Measurements from ENCODE around the gene NACAD. TPM values are rescaled to one million over a fixed set of nuclear protein-coding genes. Genes with fewer than 3 reads are reported as not detected.

The NACAD gene
- 2.3 TPM for total RNA-seq
- 1 to 10 TPM; 4.4 to 7.9 (median 5.8) TPM for polyA plus RNA-seq (ENCODE audit: insufficient read depth in 1 of 8, insufficient read length in 8 of 8, low replicate concordance in 1 of 8)
- long read RNA-seq, donor 1: 0 reads
- long read RNA-seq, donor 2: 0 reads
- long read RNA-seq, donor 3: 0 reads
- long read RNA-seq, donor 4: 0 reads
- long read RNA-seq, donor 5: 0 reads
- long read RNA-seq, donor 6: 0 reads
- long read RNA-seq, donor 7: 0 reads
- long read RNA-seq, donor 8: 0 reads
- long read RNA-seq, donor 9: 0 reads
- long read RNA-seq, donor 10: 0 reads
- long read RNA-seq, donor 11: 0 reads

GRCh38 chr7:45088821-45089340 is at the start of gene NACAD:
Gene NACAD, minus strand, starts transcription at chr7:45088969. Its CDS starts 75 bp downstream, at chr7:45088894.
- DNase-seq: peak; percentile 77
- peak within 1 kb of the TSS; percentile 20 for H3K27ac ChIP-seq (ENCODE audit: low read length)
- H3K9me3 ChIP-seq (replicated peaks; ENCODE audit: control insufficient read depth, low read depth, low read length): no peaks in the 10 kb centered on the region
- peaks cover 16% of the 10 kb centered on the region for H3K4me1 ChIP-seq (ENCODE audit: control insufficient read depth, insufficient read depth, low read length)
- H3K36me3 ChIP-seq (ENCODE audit: control insufficient read depth, insufficient read depth, low read length): no peaks in the 10 kb centered on the region
- WGBS (ENCODE audit: insufficient coverage): under 1% methylated on average over 19 of the region's 50 CpGs
- peaks cover 12% of the 10 kb centered on the region for H3K27me3 ChIP-seq (ENCODE audit: control insufficient read depth, insufficient read depth, low read length)
- H3K4me3 ChIP-seq (ENCODE audit: low read length): peak within 1 kb of the TSS; percentile 61

- H3K4me1 ChIP-seq (ENCODE audit: control insufficient read depth, insufficient read depth, low read length): no peaks in the 10 kb centered on the region
- DNase-seq: peak; percentile 80
- no peaks in the 10 kb centered on the region for H3K36me3 ChIP-seq (ENCODE audit: control insufficient read depth, insufficient read depth, low read length)
- WGBS (ENCODE audit: insufficient coverage): 8% methylated on average over 5 of the region's 9 CpGs
- H3K27me3 ChIP-seq (ENCODE audit: control insufficient read depth, insufficient read depth, low read length): no peaks in the 10 kb centered on the region
- H3K9me3 ChIP-seq (replicated peaks; ENCODE audit: control insufficient read depth, low read depth, low read length): no peaks in the 10 kb centered on the region
- H3K27ac ChIP-seq (ENCODE audit: low read length): no peak overlapping the region
- H3K4me3 ChIP-seq (ENCODE audit: low read length): no peak overlapping the region
These were observed 47.6 kb upstream of the NACAD start for GRCh38 chr7:45136106-45137060.

- Histone ChIP-seq H3K4me3 (ENCODE audit: low read length) (no peak overlapping the region), H3K36me3 (ENCODE audit: control insufficient read depth, insufficient read depth, low read length) (no peaks in the 10 kb centered on the region), H3K9me3 (replicated peaks; ENCODE audit: control insufficient read depth, low read depth, low read length) (no peaks in the 10 kb centered on the region), H3K4me1 (ENCODE audit: control insufficient read depth, insufficient read depth, low read length) (no peaks in the 10 kb centered on the region), H3K27ac (ENCODE audit: low read length) (no peak overlapping the region), H3K27me3 (ENCODE audit: control insufficient read depth, insufficient read depth, low read length) (no peaks in the 10 kb centered on the region)
- WGBS (ENCODE audit: insufficient coverage): 94% methylated on average over 6 of the region's 7 CpGs
- DNase-seq: no peak
These were observed 45.1 kb upstream of the NACAD start for GRCh38 chr7:45133877-45134276.

- Histone ChIP-seq H3K9me3 (replicated peaks; ENCODE audit: control insufficient read depth, low read depth, low read length) (no peaks in the 10 kb centered on the region), H3K4me3 (ENCODE audit: low read length) (no peak overlapping the region), H3K4me1 (ENCODE audit: control insufficient read depth, insufficient read depth, low read length) (no peaks in the 10 kb centered on the region), H3K36me3 (ENCODE audit: control insufficient read depth, insufficient read depth, low read length) (no peaks in the 10 kb centered on the region), H3K27ac (ENCODE audit: low read length) (no peak overlapping the region), H3K27me3 (ENCODE audit: control insufficient read depth, insufficient read depth, low read length) (no peaks in the 10 kb centered on the region)
- DNase-seq: no peak
- 88% methylated on average over 4 of the region's 4 CpGs for WGBS (ENCODE audit: insufficient coverage)
These were observed 44.6 kb upstream of the NACAD start for GRCh38 chr7:45133352-45133751.

GRCh38 chr7:45132708-45133320 is 44.0 kb upstream of the NACAD start:
- H3K36me3 ChIP-seq (ENCODE audit: control insufficient read depth, insufficient read depth, low read length): no peaks in the 10 kb centered on the region
- H3K4me1 ChIP-seq (ENCODE audit: control insufficient read depth, insufficient read depth, low read length): no peaks in the 10 kb centered on the region
- H3K27me3 ChIP-seq (ENCODE audit: control insufficient read depth, insufficient read depth, low read length): no peaks in the 10 kb centered on the region
- H3K27ac ChIP-seq (ENCODE audit: low read length): no peak overlapping the region
- H3K4me3 ChIP-seq (ENCODE audit: low read length): no peak overlapping the region
- 54% methylated on average over 4 of the region's 8 CpGs for WGBS (ENCODE audit: insufficient coverage)
- no peak for DNase-seq
- H3K9me3 ChIP-seq (replicated peaks; ENCODE audit: control insufficient read depth, low read depth, low read length): no peaks in the 10 kb centered on the region

- Histone ChIP-seq H3K27ac (ENCODE audit: low read length) (no peak overlapping the region), H3K36me3 (ENCODE audit: control insufficient read depth, insufficient read depth, low read length) (no peaks in the 10 kb centered on the region), H3K27me3 (ENCODE audit: control insufficient read depth, insufficient read depth, low read length) (no peaks in the 10 kb centered on the region), H3K9me3 (replicated peaks; ENCODE audit: control insufficient read depth, low read depth, low read length) (no peaks in the 10 kb centered on the region), H3K4me3 (ENCODE audit: low read length) (no peak overlapping the region), H3K4me1 (ENCODE audit: control insufficient read depth, insufficient read depth, low read length) (no peaks in the 10 kb centered on the region)
- WGBS (ENCODE audit: insufficient coverage): 58% methylated on average over 4 of the region's 4 CpGs
- DNase-seq: no peak
These were observed 43.1 kb upstream of the NACAD start for GRCh38 chr7:45131891-45132290.

- Histone ChIP-seq H3K4me1 (ENCODE audit: control insufficient read depth, insufficient read depth, low read length) (peaks cover 4% of the 10 kb centered on the region), H3K27me3 (ENCODE audit: control insufficient read depth, insufficient read depth, low read length) (no peaks in the 10 kb centered on the region), H3K27ac (ENCODE audit: low read length) (no peak overlapping the region), H3K9me3 (replicated peaks; ENCODE audit: control insufficient read depth, low read depth, low read length) (no peaks in the 10 kb centered on the region), H3K36me3 (ENCODE audit: control insufficient read depth, insufficient read depth, low read length) (no peaks in the 10 kb centered on the region), H3K4me3 (ENCODE audit: low read length) (no peak overlapping the region)
- DNase-seq: no peak
- WGBS (ENCODE audit: insufficient coverage): 82% methylated on average over 4 of the region's 9 CpGs
These were observed 42.1 kb upstream of the NACAD start for GRCh38 chr7:45130910-45131309.

- Histone ChIP-seq H3K27me3 (ENCODE audit: control insufficient read depth, insufficient read depth, low read length) (no peaks in the 10 kb centered on the region), H3K4me3 (ENCODE audit: low read length) (no peak overlapping the region), H3K9me3 (replicated peaks; ENCODE audit: control insufficient read depth, low read depth, low read length) (no peaks in the 10 kb centered on the region), H3K4me1 (ENCODE audit: control insufficient read depth, insufficient read depth, low read length) (peaks cover 4% of the 10 kb centered on the region), H3K27ac (ENCODE audit: low read length) (no peak overlapping the region), H3K36me3 (ENCODE audit: control insufficient read depth, insufficient read depth, low read length) (no peaks in the 10 kb centered on the region)
- 51% methylated on average over 11 of the region's 12 CpGs for WGBS (ENCODE audit: insufficient coverage)
- no peak for DNase-seq
These were observed 41.1 kb upstream of the NACAD start for GRCh38 chr7:45129906-45130305.

GRCh38 chr7:45129181-45129800 is 40.5 kb upstream of the NACAD start:
- WGBS (ENCODE audit: insufficient coverage): 59% methylated on average over 15 of the region's 15 CpGs
- no peak for DNase-seq
- Histone ChIP-seq H3K4me3 (ENCODE audit: low read length) (no peak overlapping the region), H3K27me3 (ENCODE audit: control insufficient read depth, insufficient read depth, low read length) (no peaks in the 10 kb centered on the region), H3K36me3 (ENCODE audit: control insufficient read depth, insufficient read depth, low read length) (no peaks in the 10 kb centered on the region), H3K27ac (ENCODE audit: low read length) (no peak overlapping the region), H3K4me1 (ENCODE audit: control insufficient read depth, insufficient read depth, low read length) (peaks cover 4% of the 10 kb centered on the region), H3K9me3 (replicated peaks; ENCODE audit: control insufficient read depth, low read depth, low read length) (no peaks in the 10 kb centered on the region)
